Activated CD4-positive, alpha-beta T cell treated with anti-CD3 and anti-CD28 coated beads, Interleukin-2, Interleukin-6, amounts not matched to agents 100 ng/mL and 50 ng/mL, durations not matched to agents 16 hours and 8 hours (primary cell): Measurements from ENCODE around the gene LCNL1.
A peak's percentile ranks its signal among the peaks of the same experiment; 100 is the strongest.

Experiments
- DNase-seq: peaks from one replicate; pipeline ENCODE4 v3.0.0-alpha.2; 2020

LCNL1 gene

GRCh38 chr9:137013571-137013940, 30.8 kb downstream of the LCNL1 start:
- no peak for DNase-seq

- no peak for DNase-seq
Measured at GRCh38 chr9:137014166-137014565, 31.4 kb downstream of the LCNL1 start.

DNA sequence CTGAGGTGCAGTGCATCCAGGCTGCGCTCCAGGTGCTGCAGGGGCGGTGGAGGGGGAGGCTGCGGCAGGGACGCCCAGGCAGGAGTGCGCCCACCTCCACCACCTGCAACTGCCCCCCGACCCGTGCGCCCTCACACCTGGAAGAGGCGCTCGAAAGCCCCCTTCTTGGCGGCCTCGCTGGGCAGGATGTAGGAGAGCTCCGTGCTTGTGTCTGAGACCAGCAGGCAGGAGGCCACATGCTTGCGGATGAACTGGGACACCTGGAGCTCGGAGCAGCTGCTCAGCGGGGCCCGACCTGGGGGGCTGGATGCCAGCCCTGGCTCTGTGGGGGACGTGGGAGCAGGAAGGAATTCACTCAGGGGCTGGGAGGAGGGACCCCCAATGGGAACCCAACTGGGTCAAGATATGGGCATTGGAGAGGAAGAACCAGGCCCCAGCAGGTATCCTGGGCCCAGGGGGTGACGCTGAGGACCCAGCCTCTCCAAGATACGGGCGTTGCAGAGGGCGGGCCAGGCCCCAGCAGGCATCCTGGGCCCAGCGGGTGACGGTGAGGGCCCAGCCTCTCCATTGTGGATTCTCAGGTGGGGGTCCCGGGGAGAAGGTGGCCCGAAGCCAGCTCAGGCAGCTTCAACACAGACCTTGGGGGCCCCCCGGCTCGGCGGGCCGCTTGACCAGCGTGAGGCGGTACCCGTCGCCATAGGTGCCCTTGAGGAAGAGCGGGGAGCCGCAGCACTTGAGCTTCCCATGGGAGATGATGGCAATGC, 32.2 kb downstream of the LCNL1 start:
- DNase-seq: no peak

DNA sequence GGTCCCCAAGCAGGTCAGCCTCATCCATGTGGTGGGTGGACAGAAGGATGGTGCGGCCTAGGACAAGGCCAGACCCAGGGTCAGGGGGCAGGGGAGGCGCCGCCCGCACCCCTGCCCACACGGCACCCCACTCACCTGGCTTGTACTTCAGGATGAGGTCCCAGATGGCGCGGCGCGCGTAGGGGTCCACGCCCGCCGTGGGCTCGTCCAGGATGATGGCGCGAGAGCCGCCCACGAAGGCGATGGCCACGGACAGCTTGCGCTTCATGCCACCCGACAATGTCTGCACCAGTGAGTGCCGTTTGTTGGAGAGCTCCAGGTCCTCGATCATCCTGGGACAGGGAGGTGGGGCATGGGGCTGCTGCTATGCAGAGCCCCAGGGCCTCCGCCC, 32.7 kb downstream of the LCNL1 start:
- no peak for DNase-seq

GRCh38 chr9:137015976-137016375, 33.2 kb downstream of the LCNL1 start:
- DNase-seq: no peak

GRCh38 chr9:137016436-137016835, 33.6 kb downstream of the LCNL1 start:
- no peak for DNase-seq

- no peak for DNase-seq
Measured at GRCh38 chr9:137017071-137017470, 34.3 kb downstream of the LCNL1 start.

- DNase-seq: no peak
Measured at GRCh38 chr9:137017791-137018497, 35.2 kb downstream of the LCNL1 start.

DNA sequence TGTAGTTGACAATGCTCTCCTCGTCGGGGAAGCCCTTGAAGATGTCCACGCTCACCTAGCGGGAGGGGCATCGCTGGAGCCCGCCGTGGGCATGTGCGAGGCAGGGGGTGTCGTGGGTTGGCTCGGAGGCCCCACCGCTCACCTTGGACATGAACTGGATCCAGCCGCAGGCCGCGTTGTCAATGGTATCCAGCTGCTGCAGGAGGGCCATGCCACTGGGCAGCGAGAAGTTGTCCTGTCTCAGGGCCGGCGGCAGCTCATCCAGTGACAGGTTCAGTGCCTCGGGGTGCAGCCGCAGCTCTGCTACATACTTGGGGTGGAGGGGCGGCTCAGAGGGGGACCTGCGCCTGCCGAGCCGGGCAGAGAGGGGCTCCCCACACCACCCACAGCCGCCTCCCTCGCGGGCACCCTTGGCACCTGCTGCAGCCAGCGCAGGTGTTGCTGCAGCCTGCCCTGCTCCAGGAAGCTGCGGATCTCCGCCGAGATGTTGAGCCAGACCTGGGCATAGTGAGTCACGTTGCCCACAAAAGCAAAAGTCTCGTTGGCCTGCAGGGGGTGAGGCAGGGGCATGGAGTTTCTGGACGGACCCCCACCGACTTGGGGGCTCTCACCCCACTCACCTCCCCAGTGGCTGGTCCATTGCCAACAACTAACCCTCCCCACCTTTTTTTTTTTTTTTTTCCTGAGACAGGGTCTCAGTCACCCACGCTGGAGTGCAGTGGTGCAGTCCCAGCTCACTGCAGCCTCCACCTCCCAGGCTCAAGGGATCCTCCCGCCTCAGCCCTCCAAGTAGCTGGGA, 36.2 kb downstream of the LCNL1 start:
- DNase-seq: no peak

GRCh38 chr9:137019891-137020683, 37.3 kb downstream of the LCNL1 start:
- DNase-seq: no peak

GRCh38 chr9:137020771-137021567, 38.2 kb downstream of the LCNL1 start:
- DNase-seq: no peak

GRCh38 chr9:137021568-137021978, 38.8 kb downstream of the LCNL1 start:
- no peak for DNase-seq

- peak; percentile 87 for DNase-seq
Measured at GRCh38 chr9:137021979-137022661, 39.3 kb downstream of the LCNL1 start.

DNA sequence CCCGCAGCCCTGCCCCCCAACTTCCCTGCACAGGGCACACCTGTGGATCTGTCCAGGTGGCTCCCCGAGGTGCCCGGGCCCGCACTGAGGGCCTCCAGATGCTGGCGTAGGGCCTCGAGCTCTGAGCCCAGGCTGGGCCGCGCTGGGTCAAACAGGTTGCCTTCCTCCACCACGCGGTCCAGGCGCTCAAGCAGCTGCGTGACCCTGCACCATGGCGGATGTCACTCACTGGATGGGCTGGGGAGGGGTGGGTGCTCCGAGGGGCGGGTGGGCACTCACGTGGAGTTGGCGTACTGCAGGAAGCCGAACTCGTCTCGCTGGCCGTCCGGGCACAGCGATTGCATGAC, 39.8 kb downstream of the LCNL1 start:
- DNase-seq: no peak

DNA sequence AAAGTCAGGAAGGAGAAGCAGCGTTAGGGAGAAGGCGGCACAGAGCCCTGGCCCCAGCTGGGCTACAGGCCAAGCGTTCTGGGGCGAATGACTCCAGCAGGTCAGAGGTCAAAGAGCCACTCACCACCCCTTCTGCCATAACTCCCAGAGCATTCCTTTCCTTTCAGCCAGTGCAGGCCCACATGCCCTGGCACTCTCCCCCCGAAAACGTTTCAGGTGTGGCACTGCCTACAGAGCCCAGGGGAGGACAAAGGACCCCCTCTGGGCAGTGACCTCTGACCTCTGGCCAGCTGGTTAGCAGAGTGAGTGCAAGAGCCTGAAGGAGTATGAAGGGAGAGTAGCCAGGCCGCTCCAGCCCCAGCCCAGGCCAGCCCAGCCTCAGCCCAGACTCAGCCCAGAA, 40.4 kb downstream of the LCNL1 start:
- no peak for DNase-seq

DNA sequence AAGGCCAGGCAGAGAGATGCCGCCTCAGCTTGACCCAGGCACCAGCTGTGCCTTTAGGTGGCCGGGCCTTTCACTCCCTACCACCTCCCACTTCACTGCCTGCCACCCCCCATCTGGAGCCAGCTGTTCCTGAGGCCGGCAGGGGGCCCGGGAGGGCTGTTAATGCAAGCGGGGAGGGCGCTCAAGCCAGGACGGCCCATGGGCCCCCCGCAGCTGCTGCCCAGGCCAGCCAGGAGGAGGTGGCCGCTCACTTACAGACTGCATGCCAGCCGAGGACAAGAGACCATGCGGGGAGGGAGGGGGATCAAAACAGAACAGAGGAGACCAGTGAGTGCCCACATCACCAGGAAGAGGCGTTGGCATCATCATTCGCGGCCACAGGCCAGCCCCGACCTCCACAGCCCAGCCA, 40.8 kb downstream of the LCNL1 start:
- no peak for DNase-seq

DNA sequence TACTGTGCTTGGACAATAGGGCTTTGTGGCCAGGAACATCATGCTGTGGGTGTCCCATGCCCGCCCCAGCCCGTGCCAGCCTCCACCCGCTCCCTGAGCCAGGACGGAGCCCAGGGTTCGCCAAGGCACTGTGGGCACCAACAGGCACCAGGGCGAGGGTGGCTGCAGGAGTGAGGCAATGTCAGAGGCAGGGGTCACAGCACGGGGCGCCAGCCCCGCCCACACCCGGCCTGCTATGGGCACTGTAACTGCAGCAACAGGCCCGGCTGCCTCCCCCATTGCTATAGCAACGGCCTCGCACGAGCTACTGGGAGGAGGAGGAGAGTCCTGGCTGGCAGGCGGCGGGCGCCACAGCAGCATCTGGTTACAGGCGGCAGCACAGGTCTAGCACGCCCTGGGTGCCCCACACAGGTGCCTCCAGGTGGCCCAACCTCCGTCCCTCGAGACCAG, 42.7 kb downstream of the LCNL1 start:
- DNase-seq: no peak

- no peak for DNase-seq
Measured at GRCh38 chr9:137026384-137026783, 43.6 kb downstream of the LCNL1 start.

GRCh38 chr9:137026828-137027227, 44.0 kb downstream of the LCNL1 start:
- DNase-seq: no peak

- no peak for DNase-seq
Measured at GRCh38 chr9:137027369-137028262, 44.8 kb downstream of the LCNL1 start, which contains the start of gene ABCA2. ABCA2 (minus strand) TSS chr9:137028237; CDS start chr9:137028140, 97 bp downstream.
